Body of pancreas (tissue), 4 donors: ENCODE measurements around the gene XPO6.

Experiments
- CTCF ChIP-seq, 7 experiments: fragments of 450-650 bp in 4 of 7; fragments of 200-600 bp in 3 of 7; sonication (generic) in 3 of 7; IDR thresholded peaks; one replicate each; pipeline ENCODE4 v1.5.1; 2016 to 2019; ENCODE audit warnings: antibody characterized with exemption in 7 of 7
- POLR2A ChIP-seq, 3 donors: fragments of 450-650 bp; IDR thresholded peaks; one replicate each; pipeline ENCODE4 v1.6.1; 2016; ENCODE audit warnings: antibody characterized with exemption in 3 of 3, mild to moderate bottlenecking in 2 of 3

GRCh38 chr16:28208131-28208530, 3.6 kb downstream of the XPO6 start:
- no peak for TF ChIP-seq POLR2A (IDR thresholded peaks at IDR 0.05)
- no peak for TF ChIP-seq CTCF (IDR thresholded peaks at IDR 0.05)
